GM13977 (cell line): ENCODE measurements around the gene GPBP1.
"Not testable (repeated sequence)": the region's sequence is repeated elsewhere in the genome, so short reads cannot be mapped to it uniquely, and the experiment has no call there.

ENCODE experiments used
- DNase-seq: peaks from one replicate; pipeline ENCODE4 v3.0.0; 2012; ENCODE audit warnings: low spot score
- in situ Hi-C: fragments of 300-500 bp; cut with MboI; formaldehyde crosslinking; loops from one replicate; pipeline ENCODE4 v1.12.0; 2022; ENCODE audit warnings: low sequenced_read_pairs, low pct_unique_long_range_greater_than_20kb, mixed read lengths, inconsistent platforms; ENCODE audit not compliant: unreplicated experiment
- TF ChIP-seq, protein P1 (sequence below): IDR thresholded peaks from 2 replicates; pipeline ENCODE4 v1.5.1; 2012; ENCODE audit warnings: mild to moderate bottlenecking, control low read depth; ENCODE audit not compliant: insufficient read depth; ENCODE audit errors: extremely low read depth, missing control alignments

Gene GPBP1

GRCh38 chr5:57176350-57176857, 2.5 kb downstream of the GPBP1 start:
- in situ Hi-C loops = no loop called here
- TF ChIP-seq, protein P1, sequence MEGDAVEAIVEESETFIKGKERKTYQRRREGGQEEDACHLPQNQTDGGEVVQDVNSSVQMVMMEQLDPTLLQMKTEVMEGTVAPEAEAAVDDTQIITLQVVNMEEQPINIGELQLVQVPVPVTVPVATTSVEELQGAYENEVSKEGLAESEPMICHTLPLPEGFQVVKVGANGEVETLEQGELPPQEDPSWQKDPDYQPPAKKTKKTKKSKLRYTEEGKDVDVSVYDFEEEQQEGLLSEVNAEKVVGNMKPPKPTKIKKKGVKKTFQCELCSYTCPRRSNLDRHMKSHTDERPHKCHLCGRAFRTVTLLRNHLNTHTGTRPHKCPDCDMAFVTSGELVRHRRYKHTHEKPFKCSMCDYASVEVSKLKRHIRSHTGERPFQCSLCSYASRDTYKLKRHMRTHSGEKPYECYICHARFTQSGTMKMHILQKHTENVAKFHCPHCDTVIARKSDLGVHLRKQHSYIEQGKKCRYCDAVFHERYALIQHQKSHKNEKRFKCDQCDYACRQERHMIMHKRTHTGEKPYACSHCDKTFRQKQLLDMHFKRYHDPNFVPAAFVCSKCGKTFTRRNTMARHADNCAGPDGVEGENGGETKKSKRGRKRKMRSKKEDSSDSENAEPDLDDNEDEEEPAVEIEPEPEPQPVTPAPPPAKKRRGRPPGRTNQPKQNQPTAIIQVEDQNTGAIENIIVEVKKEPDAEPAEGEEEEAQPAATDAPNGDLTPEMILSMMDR = no peak
- peak; percentile 31 for DNase-seq

DNA sequence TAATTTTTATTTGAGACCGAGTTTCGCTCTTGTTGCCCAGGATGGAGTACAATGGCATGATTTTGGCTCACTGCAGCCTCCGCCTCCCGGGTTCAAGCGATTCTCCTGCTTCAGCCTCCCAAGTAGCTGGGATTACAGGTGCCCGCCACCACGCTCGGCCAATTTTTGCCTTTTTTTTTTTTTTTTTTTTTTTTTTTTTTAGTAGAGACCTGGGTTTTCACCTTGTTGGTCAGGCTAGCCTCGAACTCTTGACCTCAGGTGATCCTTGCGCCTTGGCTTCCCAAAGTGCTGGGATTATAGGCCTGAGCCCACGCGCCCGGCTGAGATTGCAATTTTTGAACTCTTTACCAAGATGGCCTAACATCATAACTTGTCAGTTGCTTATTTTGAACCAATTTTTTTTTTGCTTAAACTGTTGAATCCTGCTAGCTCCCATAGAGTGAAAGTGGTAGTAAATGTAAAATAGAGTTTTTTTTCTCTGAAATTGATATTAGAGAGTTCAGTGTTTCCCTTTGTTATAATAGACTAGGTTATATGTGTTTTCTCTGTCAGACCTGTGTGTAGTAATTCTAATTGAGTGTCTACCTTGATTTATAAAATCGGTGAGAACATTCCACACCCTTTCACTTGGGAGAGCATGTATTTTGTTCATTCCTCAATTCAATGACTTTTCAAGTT, 3.8 kb downstream of the GPBP1 start:
- TF ChIP-seq, protein P1 = no peak
- in situ Hi-C loops = no loop called here
- DNase-seq = no peak

- in situ Hi-C loops, DNase-seq: not testable (repeated sequence)
These were observed 4.4 kb downstream of the GPBP1 start for GRCh38 chr5:57178238-57178637.

DNA sequence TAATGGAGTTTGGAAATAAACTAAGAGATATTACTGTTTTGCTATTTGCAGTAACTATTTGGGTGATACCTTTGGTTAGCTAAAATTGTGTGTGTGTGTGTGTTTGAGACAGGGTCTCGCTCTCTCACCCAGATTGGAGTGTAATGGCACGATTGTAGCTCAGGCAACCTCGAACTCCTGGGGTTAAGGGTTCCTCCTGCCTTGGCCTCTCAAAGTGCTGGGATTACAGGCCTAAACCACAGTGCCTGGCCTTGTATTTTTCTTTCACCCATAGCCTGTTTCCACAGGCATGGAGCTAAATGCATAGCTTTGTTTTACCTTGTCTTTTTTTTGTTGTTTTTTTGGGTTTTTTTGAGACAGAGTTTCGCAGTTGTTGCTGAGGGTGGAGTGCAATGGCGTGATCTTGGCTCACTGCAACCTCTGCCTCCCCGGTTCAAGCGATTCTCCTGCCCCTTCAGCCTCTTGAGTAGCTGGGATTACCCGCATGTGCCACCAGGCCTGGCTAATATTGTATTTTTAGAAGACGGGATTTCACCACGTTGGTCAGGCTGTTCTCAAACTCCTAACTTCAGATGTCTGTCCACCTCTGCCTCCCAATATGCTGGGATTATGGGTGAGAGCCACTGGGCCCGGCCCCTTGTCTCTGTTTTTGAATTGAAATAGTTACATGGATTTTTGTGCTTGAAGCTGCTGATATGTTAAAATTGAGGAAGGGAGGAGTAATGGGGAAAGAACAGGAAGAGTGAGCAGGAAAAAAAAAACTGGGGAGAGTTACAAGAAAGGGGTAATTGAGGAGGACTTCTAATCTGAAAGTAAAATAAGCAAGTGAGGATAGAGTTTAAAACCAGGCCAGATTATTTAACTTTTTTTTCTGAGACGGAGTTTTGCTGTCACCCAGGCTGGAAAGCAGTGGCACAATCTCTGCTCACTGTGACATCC, 5.7 kb downstream of the GPBP1 start:
- TF ChIP-seq, protein P1 = no peak
- DNase-seq = no peak
- in situ Hi-C loops = no loop called here

DNA sequence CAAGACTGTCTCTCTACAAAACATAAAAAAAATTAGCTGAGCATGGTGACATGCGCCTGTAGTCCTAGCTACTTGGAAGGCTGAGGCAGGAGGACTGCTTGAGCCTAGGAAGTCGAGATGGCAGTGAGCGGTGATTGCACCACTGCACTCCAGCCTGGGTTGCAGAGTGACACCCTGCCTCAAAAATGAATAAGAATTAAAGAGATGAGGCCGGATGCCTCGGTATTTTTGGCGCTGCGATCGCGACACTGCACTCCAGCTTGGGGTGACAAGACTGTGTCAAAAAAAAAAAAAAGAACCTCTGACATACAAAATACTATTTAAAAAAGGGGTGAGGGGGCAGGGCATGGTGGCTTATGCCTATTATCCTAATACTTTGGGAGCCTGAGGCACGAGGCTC, 7.3 kb downstream of the GPBP1 start:
- no peak for DNase-seq
- TF ChIP-seq, protein P1 = no peak
- in situ Hi-C loops = no loop called here

- no peak for DNase-seq
- TF ChIP-seq, protein P1 = no peak
- in situ Hi-C loops = no loop called here
These were observed 10.5 kb downstream of the GPBP1 start for GRCh38 chr5:57184322-57184721.

- in situ Hi-C loops = no loop called here
- TF ChIP-seq, protein P1 = no peak
- DNase-seq = no peak
These were observed 11.5 kb downstream of the GPBP1 start for GRCh38 chr5:57185313-57185712.
